Fibroblast of the conjunctiva (primary cell): ENCODE results near the gene COCH.
A peak's percentile ranks its signal among the peaks of the same experiment; 100 is the strongest.
"Not testable (repeated sequence)": the region's sequence is repeated elsewhere in the genome, so short reads cannot be mapped to it uniquely, and the experiment has no call there.

Experiments used
- DNase-seq: peaks from one replicate; pipeline ENCODE4 v3.0.0-alpha.2; 2010; ENCODE audit warnings: low read depth

The COCH gene

DNA sequence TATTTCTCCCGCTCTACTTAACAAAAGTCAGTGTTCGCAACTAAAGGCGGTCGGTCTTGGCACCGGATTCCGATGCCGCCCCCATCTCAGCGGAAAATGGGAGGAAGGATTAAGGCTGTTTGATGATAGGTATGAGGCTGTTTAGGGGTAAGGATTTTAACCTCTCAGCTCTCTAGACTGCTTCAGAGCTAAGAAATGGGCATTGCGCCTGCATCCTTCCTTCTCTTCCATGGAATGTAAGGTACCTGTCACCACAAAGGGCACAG, 1.4 kb downstream of the COCH start:
- no peak for DNase-seq

GRCh38 chr14:30876692-30877091, 2.3 kb downstream of the COCH start:
- no peak for DNase-seq

GRCh38 chr14:30882431-30882830, 8.1 kb downstream of the COCH start:
- DNase-seq, result no peak

DNA sequence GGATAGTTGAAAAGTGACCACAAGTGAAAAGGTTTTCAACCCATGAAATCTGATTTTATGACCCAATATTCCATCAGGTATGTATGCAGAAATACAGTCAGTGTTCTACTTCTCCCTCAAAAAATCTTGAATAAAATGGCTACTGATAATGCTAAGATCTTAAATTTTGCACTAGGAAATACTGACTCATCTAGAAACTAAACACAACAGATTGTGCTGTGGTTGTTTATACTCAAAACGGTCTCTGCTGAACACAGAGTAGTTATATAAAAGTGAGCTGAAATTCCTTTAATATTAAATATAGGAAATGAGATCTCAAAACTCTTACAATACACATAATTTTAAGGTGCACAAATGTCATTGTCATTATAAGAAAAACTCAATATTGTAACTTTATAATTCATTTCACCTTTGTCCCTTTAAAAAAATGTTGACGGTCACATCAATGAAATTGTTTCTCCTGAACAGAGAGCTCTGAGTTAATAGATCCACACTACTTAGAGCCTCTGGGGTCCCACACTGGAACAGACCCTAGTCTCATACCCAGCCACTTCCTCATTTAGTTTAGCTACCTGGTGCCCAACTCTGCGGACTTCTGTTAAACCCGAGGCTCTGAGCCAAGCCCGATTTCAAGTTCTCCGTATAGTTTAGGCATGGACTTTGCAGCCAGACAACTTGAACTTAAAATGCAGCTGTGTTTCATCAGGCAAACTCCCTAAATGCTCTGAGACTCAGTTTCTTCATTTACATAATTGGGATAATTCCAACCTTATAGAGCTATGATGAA, 9.3 kb downstream of the COCH start:
- DNase-seq, result no peak

- DNase-seq, result no peak
Measured at GRCh38 chr14:30884901-30885300, 10.5 kb downstream of the COCH start.

DNA sequence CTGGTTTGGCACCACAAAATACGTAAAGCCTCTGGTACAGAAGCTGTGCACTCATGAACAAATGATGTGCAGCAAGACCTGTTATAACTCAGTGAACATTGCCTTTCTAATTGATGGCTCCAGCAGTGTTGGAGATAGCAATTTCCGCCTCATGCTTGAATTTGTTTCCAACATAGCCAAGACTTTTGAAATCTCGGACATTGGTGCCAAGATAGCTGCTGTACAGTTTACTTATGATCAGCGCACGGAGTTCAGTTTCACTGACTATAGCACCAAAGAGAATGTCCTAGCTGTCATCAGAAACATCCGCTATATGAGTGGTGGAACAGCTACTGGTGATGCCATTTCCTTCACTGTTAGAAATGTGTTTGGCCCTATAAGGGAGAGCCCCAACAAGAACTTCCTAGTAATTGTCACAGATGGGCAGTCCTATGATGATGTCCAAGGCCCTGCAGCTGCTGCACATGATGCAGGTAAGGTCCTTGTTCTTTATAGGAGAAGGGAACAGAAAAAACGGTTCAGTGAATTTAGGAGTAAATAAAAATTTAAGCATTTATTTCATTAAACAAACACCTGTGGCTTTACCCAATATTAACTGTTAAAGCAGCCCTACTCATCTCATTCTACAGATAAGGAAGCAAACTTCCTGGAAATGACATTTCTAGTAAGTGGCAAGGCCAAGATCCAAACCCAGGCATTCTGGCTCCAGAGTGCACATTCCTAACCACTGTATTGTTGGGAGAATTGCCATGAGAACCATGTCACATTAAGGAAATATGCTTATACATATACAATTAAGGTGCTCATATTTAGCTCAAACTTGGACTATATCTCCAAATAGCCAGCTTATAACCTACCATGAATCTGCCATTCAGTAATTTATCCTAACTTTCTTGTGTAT, 11.7 kb downstream of the COCH start:
- DNase-seq, result no peak

GRCh38 chr14:30888480-30889243, 14.3 kb downstream of the COCH start:
- no peak for DNase-seq

- DNase-seq, result no peak
Measured at GRCh38 chr14:30889244-30889594, 14.9 kb downstream of the COCH start.

DNA sequence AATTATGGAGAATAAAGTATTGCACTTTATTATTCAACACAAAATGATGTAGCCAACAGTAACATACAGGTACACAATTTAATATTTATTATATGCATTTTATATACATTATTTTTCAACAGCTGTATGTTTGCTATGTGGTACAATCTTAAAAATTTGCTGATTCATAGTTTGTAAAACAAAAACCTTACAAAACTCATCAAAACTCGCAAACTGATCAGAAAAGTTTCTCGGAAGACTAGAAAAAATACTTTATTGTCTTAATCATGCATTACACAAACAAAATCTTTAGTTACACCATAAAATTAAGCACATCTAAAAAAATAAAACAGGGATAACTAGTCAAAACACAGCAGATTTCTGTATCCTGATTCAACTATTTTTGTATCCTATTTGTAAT, 19.5 kb downstream of the COCH start:
- DNase-seq, result no peak

- DNase-seq, result no peak
Measured at GRCh38 chr14:30894923-30895515, 20.7 kb downstream of the COCH start.

GRCh38 chr14:30896435-30896834, 22.1 kb downstream of the COCH start:
- no peak for DNase-seq

DNA sequence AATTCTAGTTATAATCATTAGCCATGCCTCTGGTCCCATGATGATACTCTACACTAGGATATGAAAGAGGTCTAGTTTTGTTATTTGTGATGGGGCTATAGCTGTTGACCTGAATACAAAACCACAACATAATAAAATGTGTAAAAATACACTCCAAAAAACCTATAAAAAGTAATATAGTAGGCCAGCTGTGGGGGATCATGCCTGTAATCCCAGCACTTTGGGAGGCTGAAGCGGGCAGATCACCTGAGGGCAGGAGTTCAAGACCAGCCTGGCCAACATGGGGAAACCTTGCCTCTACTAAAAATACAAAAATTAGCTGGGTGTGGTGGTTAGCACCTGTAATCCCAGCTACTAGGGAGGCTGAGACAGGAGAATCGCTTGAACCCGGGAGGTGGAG, 22.8 kb downstream of the COCH start:
- DNase-seq, result not testable (repeated sequence)

- DNase-seq, result no peak
Measured at GRCh38 chr14:30903285-30904124, 29.1 kb downstream of the COCH start.

GRCh38 chr14:30906752-30907658, 32.6 kb downstream of the COCH start:
- peak; percentile 10 for DNase-seq

- no peak for DNase-seq
Measured at GRCh38 chr14:30907659-30908057, 33.3 kb downstream of the COCH start.

DNA sequence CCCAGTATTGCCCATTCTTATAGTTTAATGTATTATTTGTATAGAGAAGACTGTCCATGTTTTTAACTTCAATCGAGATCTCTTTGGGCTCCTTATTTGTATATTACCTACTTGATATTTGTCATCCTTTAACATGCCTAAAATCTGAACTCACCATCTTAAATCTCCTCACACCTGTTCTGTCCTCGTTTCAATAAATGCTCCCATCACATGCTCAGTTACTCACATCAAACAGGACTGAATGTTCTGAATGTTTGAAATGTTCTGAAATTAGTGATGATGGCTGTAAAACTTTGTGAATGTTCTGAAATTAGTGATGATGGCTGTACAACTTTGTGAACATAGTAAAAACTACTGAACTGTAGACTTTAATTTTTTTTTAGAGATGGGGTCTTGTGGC, 34.5 kb downstream of the COCH start:
- no peak for DNase-seq

DNA sequence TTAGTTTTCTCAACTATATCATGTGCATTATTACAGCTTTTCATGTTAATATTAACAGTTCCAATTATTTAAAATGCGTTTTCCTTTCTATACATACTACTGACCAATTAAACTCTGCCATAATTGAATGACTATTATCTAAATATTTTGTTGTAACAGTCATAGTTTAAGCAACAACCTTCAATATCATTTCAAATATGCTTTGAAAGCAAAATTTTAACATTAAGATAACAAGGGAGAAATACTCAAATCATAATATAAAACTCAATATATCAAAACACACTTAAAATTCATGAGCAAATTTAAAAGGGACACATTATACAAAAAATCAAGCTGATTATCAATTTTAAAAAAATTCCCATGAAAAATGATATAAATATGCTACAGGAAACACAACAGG, 40.5 kb downstream of the COCH start:
- no peak for DNase-seq

DNA sequence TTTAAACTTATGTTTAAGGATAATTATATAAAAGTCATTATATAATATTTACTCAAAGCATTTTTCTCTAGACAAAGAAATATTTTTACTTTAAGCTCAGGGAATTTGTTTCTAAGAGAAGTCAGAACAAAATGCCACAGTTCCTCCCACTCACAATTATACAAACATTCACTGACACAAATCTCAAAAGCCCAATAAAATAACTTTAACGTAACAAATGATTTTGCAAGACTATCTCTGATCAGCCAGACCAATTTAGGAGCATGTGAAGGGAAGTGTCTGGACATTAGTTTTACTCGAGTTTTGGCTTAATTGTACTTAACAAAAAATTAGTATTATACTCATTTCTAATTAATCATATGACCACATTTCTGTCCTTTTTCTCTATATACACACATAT, 41.2 kb downstream of the COCH start:
- DNase-seq, result no peak

DNA sequence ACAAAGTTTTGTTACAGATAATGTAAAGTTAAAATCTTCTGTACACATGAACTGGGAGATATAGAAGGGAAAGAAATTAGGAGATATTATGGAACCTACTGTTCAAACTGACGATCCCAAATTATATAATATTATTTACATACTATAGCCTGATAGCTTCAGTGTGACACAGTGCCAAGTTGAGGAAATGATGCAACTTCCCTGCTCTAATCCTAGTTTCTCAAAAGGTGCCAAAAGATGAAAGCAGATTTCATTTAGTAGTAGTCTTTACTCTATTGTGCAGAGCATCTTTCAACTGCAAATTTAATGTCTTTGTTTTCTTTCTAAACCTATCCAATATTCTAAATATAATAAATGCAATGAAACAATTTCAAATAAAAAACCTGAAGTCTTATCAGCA, 46.9 kb downstream of the COCH start:
- peak; percentile 30 for DNase-seq

DNA sequence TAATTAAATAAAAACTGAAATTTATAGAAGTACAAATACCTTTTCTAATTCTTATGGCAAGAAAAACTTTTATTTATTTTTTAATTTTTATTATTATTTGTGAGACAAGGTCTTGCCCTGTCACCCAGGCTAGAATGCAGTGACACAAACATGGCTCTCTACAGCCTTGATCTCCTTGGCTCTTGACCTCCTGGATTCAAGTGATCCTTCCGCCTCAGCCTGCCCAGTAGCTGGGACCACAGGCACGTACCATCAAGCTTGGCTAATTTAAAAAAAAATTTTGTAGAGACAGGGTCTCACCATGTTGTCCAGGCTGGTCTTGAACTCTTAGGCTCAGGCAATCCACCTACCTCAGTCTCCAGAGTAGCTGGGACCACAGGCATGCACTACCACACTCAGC, 47.4 kb downstream of the COCH start:
- no peak for DNase-seq

GRCh38 chr14:30925254-30925653, 50.9 kb downstream of the COCH start:
- DNase-seq, result no peak
